ENCODE results near the gene LONP1.
"Not testable (repeated sequence)": the region's sequence is repeated elsewhere in the genome, so short reads cannot be mapped to it uniquely, and the experiment has no call there.

Gene LONP1

GRCh38 chr19:5711025-5711424, 8.9 kb downstream of the LONP1 start:
- DNase-seq (ENCODE audit: low spot score) = no peak

DNA sequence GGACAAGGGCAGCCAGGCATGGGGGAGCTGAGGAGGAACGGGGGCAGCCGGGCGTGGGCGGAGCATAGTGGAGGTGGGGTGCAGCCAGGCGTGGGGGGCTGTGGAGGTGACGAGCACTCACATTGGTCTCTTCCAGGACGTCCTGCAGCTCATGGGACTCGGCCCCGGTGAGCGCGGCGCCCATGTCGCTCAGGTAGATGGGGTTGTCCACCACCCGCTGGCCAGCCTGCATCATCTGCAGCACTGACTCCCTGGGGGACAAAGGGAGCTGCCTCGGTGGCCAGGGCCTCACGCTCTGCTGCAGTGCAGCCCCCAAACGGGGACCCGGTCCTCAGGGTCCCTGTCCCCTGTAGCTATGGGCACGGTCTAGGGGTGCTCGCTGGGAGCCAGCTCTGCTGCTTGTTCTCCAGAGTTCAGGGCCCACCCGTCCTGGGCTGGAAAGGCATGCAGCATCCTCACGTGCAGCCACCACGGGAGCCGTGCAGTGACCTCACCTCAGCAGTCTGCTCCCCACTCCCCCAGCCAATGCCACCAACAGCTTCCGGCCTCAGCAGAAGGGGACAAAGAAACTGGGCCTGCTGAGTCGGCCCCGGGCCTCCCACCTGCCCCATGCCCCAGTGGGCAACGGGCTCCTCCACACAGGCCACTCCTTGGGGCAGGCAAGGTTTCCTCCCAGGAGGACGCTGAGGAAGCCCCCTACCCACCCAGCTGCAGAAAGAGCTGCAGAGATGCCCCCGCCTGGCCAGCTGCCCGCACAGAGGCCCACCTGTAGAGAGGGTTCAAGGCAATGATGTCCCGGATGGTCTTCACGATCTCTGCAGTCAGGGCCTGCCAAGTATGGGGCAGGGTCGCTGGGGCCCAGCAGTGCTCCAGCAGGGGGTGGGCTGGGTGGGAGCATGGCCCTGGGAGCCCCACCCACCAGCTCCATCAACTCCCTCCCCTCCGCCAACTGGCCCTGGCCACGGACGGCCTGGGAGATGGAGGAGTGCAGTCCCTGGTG, 12.1 kb downstream of the LONP1 start:
- no peak for DNase-seq (ENCODE audit: low spot score)

- DNase-seq (ENCODE audit: low spot score) = no peak
These were observed 12.9 kb downstream of the LONP1 start for GRCh38 chr19:5706876-5707573.

DNA sequence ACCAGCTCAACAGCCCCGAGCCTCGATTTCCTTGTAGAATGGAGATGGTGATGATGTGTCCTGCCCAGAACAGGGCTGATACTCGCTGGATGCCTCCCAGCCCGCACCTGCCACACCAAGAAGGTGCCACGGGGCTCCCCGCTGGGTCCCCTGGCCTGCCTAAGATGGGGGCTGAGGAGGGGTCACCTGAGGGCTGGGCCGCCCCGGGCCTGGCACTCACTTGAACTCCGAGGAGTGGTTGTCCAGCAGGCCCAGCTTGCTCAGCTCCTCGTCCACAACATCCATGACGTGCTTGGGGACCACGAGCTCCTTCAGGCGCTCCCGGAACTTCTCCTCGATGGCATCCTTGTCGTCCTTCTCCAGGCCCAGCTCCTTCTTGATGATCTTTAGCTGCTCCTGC, 14.4 kb downstream of the LONP1 start:
- DNase-seq (ENCODE audit: low spot score) = no peak

- no peak for DNase-seq (ENCODE audit: low spot score)
These were observed 15.8 kb downstream of the LONP1 start for GRCh38 chr19:5703819-5704818.

- not testable (repeated sequence) for DNase-seq (ENCODE audit: low spot score)
These were observed 17.9 kb downstream of the LONP1 start for GRCh38 chr19:5702053-5702410.

DNA sequence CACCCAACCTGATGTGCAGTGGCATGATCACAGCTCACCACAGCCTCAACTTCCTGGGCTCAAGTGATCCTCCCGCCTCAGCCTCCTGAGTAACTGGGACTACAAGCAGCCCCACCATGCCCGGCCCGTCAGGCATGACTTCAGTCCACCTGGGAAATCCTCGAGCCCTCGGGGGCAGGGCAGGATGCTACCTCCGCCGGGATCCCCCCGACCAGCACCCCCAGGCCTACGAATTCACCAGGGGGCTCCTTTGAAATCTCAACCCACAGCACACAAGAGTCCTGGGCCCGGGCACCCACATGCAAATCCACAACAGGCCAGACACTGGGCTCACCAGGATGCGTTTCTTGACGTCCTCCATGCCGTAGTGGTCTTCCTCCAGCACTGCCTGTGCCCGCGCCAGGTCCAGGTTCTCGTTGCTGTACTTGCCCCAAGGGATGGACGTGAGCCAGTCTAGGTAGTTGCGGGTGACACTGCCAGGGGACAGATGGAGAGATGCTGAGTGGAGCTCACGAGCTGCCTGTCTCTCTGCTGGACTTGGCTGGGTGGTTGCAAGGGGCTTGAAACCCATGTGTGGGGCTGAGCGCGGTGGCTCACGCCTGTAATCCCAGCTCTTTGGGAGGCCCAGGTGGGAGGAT, 19.4 kb downstream of the LONP1 start:
- DNase-seq (ENCODE audit: low spot score) = no peak

DNA sequence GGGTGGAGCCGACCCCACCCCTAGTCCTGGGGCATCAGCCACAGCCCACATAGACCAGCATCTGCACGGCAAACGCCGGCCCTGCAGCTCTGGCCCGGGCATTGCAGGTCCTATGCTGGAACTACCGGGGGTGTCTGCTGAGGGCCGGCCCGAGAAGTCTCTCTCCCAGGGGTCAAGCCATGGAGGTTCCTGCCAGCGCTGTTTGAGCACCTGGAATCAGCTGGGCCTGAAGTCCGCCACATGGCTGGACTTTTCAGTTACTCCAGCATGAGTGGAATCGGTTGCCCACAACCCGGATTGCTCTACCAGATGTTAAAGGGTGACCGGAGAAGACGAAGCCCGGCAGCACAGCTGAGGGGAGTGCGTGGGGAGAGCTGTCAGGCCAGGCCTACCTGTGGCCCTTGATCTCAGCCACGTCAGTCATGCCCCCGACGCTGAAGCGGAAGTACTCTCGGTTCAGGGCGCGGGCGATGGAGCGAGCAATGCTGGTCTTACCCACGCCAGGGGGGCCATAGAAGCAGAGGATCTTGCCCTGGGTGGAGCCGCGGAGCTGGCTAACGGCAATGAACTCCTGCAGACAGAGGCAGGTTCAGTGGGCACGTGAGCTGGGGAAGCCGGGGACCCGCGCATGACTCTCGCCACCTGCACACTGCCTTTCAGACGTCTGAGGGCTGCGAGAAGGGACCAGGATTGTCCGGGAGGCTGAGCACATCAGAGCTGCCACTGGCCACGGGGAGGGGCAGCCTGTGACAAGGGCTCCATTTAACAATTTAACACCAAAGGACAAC, 21.1 kb downstream of the LONP1 start:
- no peak for DNase-seq (ENCODE audit: low spot score)

DNA sequence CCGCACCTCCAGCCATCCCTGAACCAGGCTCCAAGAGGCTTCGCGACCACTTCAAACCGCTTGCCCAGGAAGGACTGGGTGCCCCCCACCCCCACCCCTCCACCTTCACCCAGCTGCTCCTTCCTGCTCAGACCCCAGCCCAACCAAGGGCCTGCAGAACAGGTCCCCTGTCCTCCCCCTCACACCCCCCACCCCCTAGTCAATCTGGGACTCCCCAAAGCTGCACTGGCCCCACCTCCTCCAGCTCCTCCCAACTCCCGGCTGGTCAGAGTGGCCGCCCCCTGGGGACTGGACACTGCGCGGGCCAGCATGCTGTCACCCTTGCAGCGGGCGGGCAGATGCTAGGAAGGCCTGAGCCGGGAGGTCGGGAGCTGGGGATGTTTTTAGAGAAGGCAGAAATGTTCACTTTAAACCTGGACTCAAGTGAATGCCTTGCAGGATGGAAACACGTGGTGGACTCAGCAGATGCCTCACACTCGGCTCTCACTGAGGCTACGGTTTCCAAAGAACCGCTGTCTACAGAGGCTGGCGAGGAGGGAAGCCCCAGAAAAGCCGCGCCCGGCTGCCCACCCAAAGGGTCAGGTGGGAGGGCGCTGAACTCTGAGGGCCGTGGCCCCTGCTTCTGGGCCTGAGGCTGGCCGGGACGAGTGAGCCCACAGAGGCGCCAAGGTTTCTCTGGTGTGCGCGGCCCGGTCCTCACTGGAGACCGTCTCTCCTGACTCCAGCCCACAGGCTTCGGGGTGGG, 21.9 kb downstream of the LONP1 start:
- DNase-seq (ENCODE audit: low spot score) = no peak

- DNase-seq (ENCODE audit: low spot score) = no peak
These were observed 22.7 kb downstream of the LONP1 start for GRCh38 chr19:5697022-5697889.

DNA sequence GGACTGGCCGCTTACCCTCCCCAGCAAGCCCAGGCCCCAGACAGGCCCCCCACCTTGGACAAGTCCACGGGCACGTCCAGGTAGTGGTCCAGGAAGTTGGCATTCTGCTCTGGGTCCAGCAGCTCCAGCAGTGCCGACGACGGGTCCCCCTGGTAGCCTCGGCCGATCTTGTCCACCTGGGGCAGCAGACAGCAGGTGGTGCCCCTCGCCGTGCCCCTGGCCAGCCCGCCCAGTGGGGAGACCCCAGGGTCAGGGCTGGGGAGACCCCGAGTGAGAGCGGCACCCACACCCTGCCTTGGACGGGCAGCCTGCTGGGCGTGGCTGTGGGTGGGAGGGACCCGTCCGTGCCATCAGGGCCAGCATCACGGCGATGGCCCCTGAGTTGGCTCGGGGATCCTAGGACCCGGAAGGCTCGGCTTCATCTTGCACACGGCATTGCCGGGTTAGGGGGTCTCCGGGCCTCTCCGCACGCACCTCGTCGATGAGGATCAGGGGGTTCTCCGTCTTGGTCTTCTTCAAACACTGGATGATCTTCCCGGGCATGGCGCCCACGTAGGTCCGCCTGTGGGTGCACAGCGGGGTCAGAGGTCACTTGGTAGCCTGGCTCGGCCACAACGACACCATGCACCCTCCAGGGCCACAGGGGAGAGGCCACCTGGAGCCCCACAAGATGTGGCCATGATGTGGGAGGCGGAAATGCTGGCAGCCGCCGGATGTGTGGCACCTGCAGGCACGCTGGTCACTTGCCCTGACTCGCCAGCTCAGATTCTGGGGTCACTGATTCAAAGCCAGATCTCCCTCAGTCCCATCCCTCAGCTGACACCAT, 23.5 kb downstream of the LONP1 start:
- DNase-seq (ENCODE audit: low spot score) = no peak

DNA sequence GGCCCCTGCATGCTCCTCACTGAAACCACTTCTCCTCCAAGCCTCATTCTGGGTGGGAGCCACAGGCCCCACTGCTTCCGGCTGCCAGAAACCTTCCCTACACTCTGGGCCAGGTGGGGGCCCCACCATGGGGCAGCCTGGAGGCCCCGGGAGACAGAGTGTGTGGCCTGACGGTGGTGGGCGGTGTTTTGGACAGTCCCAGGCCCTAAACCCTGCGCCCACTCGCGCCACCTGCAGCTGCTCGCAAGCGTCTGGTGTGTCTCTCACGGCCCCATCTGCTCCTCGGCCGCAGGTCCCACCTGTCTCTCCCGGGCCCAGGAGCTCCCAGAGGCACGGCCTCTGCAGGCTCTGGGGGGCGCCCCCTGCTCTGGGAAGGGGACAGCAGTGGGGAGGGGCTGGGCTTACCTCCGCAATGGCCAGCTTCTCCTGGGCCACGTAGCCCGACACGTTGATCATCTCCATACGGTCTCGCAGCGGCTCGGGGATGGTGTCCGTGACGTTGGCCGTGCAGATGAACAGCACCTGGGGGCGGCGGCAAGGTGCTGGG, 24.2 kb downstream of the LONP1 start:
- no peak for DNase-seq (ENCODE audit: low spot score)

GRCh38 chr19:5694956-5695648, 24.8 kb downstream of the LONP1 start:
- DNase-seq (ENCODE audit: low spot score) = no peak

GRCh38 chr19:5694167-5694955, 25.6 kb downstream of the LONP1 start:
- DNase-seq (ENCODE audit: low spot score) = no peak

DNA sequence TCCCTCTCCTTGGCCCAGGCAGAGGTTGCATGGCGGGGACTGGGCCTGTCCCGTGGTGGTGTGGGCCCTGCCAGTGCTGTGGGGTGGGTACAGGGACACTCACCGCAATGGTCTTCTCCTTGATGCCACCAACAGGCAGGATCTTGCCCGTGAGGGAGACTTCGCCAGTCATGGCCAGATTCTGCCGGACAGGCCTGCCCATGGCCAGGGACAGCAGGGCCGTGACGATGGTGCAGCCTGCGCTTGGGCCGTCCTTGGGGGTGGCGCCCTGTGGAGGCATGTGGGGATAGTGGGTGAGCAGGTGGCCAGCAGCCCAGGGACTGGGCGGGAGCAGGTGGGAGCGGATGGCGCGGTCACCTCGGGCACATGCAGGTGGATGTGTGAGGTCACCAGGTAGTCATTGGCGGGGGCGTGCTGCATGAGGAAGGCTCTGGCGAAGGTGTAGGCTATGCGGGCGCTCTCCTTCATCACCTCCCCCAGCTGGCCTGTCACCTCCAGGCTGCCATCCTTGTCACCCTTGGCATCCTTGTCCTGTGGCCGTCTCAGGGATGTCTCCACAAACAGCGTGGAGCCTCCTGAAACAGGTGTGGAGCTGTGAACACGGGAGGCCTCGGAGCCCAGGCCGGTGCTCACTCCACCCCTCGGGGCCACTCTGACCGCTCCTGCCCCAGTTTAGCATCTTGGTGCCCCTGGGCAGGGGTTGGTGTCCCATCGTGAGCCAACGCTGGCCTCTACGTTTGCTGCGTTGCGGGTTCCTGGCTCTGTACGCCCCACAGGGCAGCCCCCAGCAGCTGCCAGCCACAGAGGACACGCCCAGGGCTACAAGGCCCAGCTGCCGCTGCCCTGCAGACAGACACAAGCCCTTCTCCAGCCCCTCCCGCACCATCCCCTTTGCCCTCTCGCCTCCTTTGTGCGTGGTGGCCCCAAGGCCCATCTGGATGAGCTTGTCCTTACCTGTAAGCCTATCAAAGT, 26.5 kb downstream of the LONP1 start:
- DNase-seq (ENCODE audit: low spot score) = no peak

Measured in hematopoietic multipotent progenitor cell treated with erythropoietin and hydrocortisone succinate and interleukin-3 and kit ligand, for 15 days (in vitro differentiated cells).